Caco-2 (cell line): ENCODE measurements around the gene VPS26A. TPM values are rescaled to one million over a fixed set of nuclear protein-coding genes. Genes with fewer than 3 reads are reported as not detected.

ENCODE experiments used
- BruUV-seq: library from RNA; stranded (reverse); fragments of 400-500 nt; replicated peaks from 2 replicates; lab custom pipeline; 2021; lab: Mats Ljungman, UMichigan
- CTCF ChIA-PET: fragments of 300-600 bp; sonication (Branson Sonifier 250); formaldehyde crosslinking; loops from one replicate; lab custom pipeline; 2022; ENCODE audit warnings: antibody characterized with exemption; lab: Charles Lee
- POLR2A ChIA-PET: fragments of 300-600 bp; sonication (Branson Sonifier 250); formaldehyde crosslinking; loops from one replicate; lab custom pipeline; 2022; ENCODE audit warnings: antibody characterized with exemption; lab: Charles Lee
- DNase-seq, 2 experiments: peaks; one replicate each; pipeline versions ENCODE4 v3.0.0 to v3.0.0-alpha.2; 2020 to 2022
- H3K27me3 ChIP-seq: replicated peaks from 2 replicates; pipeline ENCODE4 v1.6.0; 2011; ENCODE audit warnings: low read length; ENCODE audit not compliant: control insufficient read depth, insufficient read depth
- H3K36me3 ChIP-seq: 2 replicates; pipeline ENCODE4 v1.5.1; 2011; ENCODE audit warnings: low read length; ENCODE audit not compliant: control insufficient read depth, insufficient read depth
- H3K4me1 ChIP-seq: fragments of 250-450 bp; sonication (Bioruptor Pico); 2 replicates; pipeline ENCODE4 v1.5.1; 2020; ENCODE audit warnings: mild to moderate bottlenecking
- H3K4me3 ChIP-seq: 2 replicates; pipeline ENCODE4 v1.5.1; 2011; ENCODE audit warnings: low read depth, mild to moderate bottlenecking, control low read depth, low read length
- H3K9me3 ChIP-seq: fragments of 250-450 bp; sonication (Bioruptor Pico); 2 replicates; pipeline ENCODE4 v1.5.1; 2020; ENCODE audit warnings: mild to moderate bottlenecking, moderate library complexity
- H3K27ac Mint-ChIP-seq: one replicate; pipeline ENCODE4 v1.8.0; 2022; ENCODE audit warnings: mixed read lengths; ENCODE audit not compliant: unreplicated experiment
- H3K27me3 Mint-ChIP-seq: one replicate; pipeline ENCODE4 v1.8.0; 2022; ENCODE audit warnings: mixed read lengths; ENCODE audit not compliant: insufficient read depth, unreplicated experiment
- H3K36me3 Mint-ChIP-seq: one replicate; pipeline ENCODE4 v1.8.0; 2022; ENCODE audit warnings: mild to moderate bottlenecking, mixed read lengths; ENCODE audit not compliant: insufficient read depth, unreplicated experiment
- H3K4me1 Mint-ChIP-seq: one replicate; pipeline ENCODE4 v1.8.0; 2022; ENCODE audit warnings: low read depth, mixed read lengths; ENCODE audit not compliant: unreplicated experiment
- H3K4me3 Mint-ChIP-seq: one replicate; pipeline ENCODE4 v1.8.0; 2022; ENCODE audit warnings: mild to moderate bottlenecking, moderate library complexity, mixed read lengths; ENCODE audit not compliant: unreplicated experiment
- H3K9me3 Mint-ChIP-seq: one replicate; pipeline ENCODE4 v1.8.0; 2022; ENCODE audit warnings: mixed read lengths; ENCODE audit not compliant: unreplicated experiment
- CTCF ChIP-seq, 2 experiments: fragments of 200-600 bp in 1 of 2; IDR thresholded peaks; 1 replicate in 1 of 2; 2 replicates in 1 of 2; pipeline versions ENCODE4 v1.5.1 to v1.8.0; 2011 to 2022; ENCODE audit warnings: antibody characterized with exemption in 1 of 2, control low read depth in 1 of 2, inconsistent platforms in 1 of 2, low read depth in 1 of 2, low read length in 1 of 2, mild to moderate bottlenecking in 1 of 2, moderate library complexity in 1 of 2; ENCODE audit not compliant: insufficient read depth in 1 of 2, severe bottlenecking in 1 of 2, unreplicated experiment in 1 of 2
- intact Hi-C: fragments of 100-400 bp; cut with micrococcal nuclease; formaldehyde crosslinking; loops from one replicate; pipeline ENCODE4 v1.10.0; 2022; ENCODE audit not compliant: unreplicated experiment
- total RNA-seq: library from RNA; stranded (reverse); gene quantifications from 2 replicates; pipeline ENCODE4 v1.2.3, GENCODE V29; 2022

The VPS26A gene
- total RNA-seq, 1 experiment from 2014 or later: 143 TPM

- Histone ChIP-seq H3K4me1 (peaks cover 16% of the 10 kb centered on the region), H3K4me3 (no peak overlapping the region), H3K9me3 (no peaks in the 10 kb centered on the region), H3K36me3 (peaks cover 4% of the 10 kb centered on the region; the same call in 1 of the 2 replicates), H3K27me3 (no peaks in the 10 kb centered on the region)
- Mint-ChIP-seq H3K27me3 (no peaks in the 10 kb centered on the region), H3K36me3 (peaks cover 29% of the 10 kb centered on the region), H3K4me1 (peaks cover 35% of the 10 kb centered on the region), H3K9me3 (no peaks in the 10 kb centered on the region), H3K4me3 (no peak overlapping the region), H3K27ac (no peak overlapping the region)
- TF ChIP-seq CTCF (IDR thresholded peaks at IDR 0.05; ENCODE audit: insufficient read depth in 1 of 2, low read depth in 1 of 2, low read length in 1 of 2, severe bottlenecking in 1 of 2, unreplicated experiment in 1 of 2): no peak
- BruUV-seq: no TSS peak
- intact Hi-C loops: no loop called here
- ChIA-PET POLR2A (interaction anchor here (1.2 kb wide), 1 partner anchor 87 kb away, joined by 3 read pairs; no protein-coding TSS in a partner anchor), CTCF (interaction anchor here (1.1 to 1.4 kb wide), 2 partner anchors 12 to 202 kb away, joined by 3 to 6 read pairs; no protein-coding TSS in a partner anchor)
- no peak for DNase-seq
These were observed 87.1 kb downstream of the VPS26A start for GRCh38 chr10:69211104-69211503.

GRCh38 chr10:69211524-69211923 is 87.5 kb downstream of the VPS26A start:
- Histone ChIP-seq H3K4me1 (peaks cover 19% of the 10 kb centered on the region), H3K4me3 (no peak overlapping the region), H3K27me3 (no peaks in the 10 kb centered on the region), H3K9me3 (no peaks in the 10 kb centered on the region), H3K36me3 (peaks cover 3% of the 10 kb centered on the region; the same call in 1 of the 2 replicates)
- Mint-ChIP-seq H3K4me3 (no peak overlapping the region), H3K27ac (no peak overlapping the region), H3K27me3 (no peaks in the 10 kb centered on the region), H3K9me3 (no peaks in the 10 kb centered on the region), H3K4me1 (peaks cover 35% of the 10 kb centered on the region), H3K36me3 (peaks cover 25% of the 10 kb centered on the region)
- intact Hi-C loops: no loop called here
- DNase-seq: no peak
- ChIA-PET POLR2A (no interaction called here), CTCF (interaction anchor here (1.1 to 1.4 kb wide), 2 partner anchors 11 to 202 kb away, joined by 3 to 6 read pairs; no protein-coding TSS in a partner anchor)
- no peak for TF ChIP-seq CTCF (IDR thresholded peaks at IDR 0.05; ENCODE audit: insufficient read depth in 1 of 2, low read depth in 1 of 2, low read length in 1 of 2, severe bottlenecking in 1 of 2, unreplicated experiment in 1 of 2)
- BruUV-seq: no TSS peak

- H3K4me3 Mint-ChIP-seq: no peak overlapping the region
- TF ChIP-seq CTCF (IDR thresholded peaks at IDR 0.05; ENCODE audit: insufficient read depth in 1 of 2, low read depth in 1 of 2, low read length in 1 of 2, severe bottlenecking in 1 of 2, unreplicated experiment in 1 of 2): no peak
These were observed 89.8 kb downstream of the VPS26A start for GRCh38 chr10:69213591-69214311.

More at GRCh38 chr10:69213591-69214311, 89.8 kb downstream of the VPS26A start:
- Mint-ChIP-seq H3K9me3 (no peaks in the 10 kb centered on the region), H3K27me3 (no peaks in the 10 kb centered on the region), H3K27ac (peak overlapping the region; percentile 29), H3K4me1 (peaks cover 45% of the 10 kb centered on the region), H3K36me3 (peaks cover 17% of the 10 kb centered on the region)
- H3K4me3 ChIP-seq: no peak overlapping the region
- H3K4me1 ChIP-seq: peaks cover 33% of the 10 kb centered on the region
- no peak for DNase-seq
- POLR2A ChIA-PET: no interaction called here
- no peaks in the 10 kb centered on the region for H3K9me3 ChIP-seq
- intact Hi-C loops: no loop called here
- H3K36me3 ChIP-seq: no peaks in the 10 kb centered on the region
- no peaks in the 10 kb centered on the region for H3K27me3 ChIP-seq
- no TSS peak for BruUV-seq
- CTCF ChIA-PET: interaction anchor here (0.7 to 1.3 kb wide), 3 partner anchors 38 to 501 kb away, joined by 3 to 6 read pairs (median 4); no protein-coding TSS in a partner anchor
